GM12865 (cell line): ENCODE results near the gene DOHH.
"Not testable (repeated sequence)": the region's sequence is repeated elsewhere in the genome, so short reads cannot be mapped to it uniquely, and the experiment has no call there.

Source experiments
- DNase-seq: peaks from one replicate; pipeline ENCODE4 v3.0.0; 2010; ENCODE audit warnings: low read depth
- H3K4me3 ChIP-seq: 2 replicates; pipeline ENCODE4 v1.5.1; 2011; ENCODE audit warnings: mild to moderate bottlenecking, low read depth, low read length, control low read depth
- CTCF ChIP-seq: IDR thresholded peaks from 2 replicates; pipeline ENCODE4 v1.5.1; 2011; ENCODE audit warnings: low read length, control low read depth, low read depth, inconsistent platforms; ENCODE audit not compliant: insufficient read depth; ENCODE audit errors: missing control alignments

Gene DOHH

GRCh38 chr19:3450796-3451411, 49.6 kb downstream of the DOHH start:
- peak; percentile 62 for DNase-seq
- no peak overlapping the region for H3K4me3 ChIP-seq
- no peak for TF ChIP-seq CTCF

GRCh38 chr19:3448616-3449334, 51.7 kb downstream of the DOHH start:
- TF ChIP-seq CTCF: no peak
- H3K4me3 ChIP-seq: no peak overlapping the region
- no peak for DNase-seq

- DNase-seq, H3K4me3 ChIP-seq: not testable (repeated sequence)
Measured at GRCh38 chr19:3446657-3447056, 53.8 kb downstream of the DOHH start.

- H3K4me3 ChIP-seq: no peak overlapping the region
- TF ChIP-seq CTCF: no peak
- no peak for DNase-seq
Measured at GRCh38 chr19:3444695-3445234, 55.7 kb downstream of the DOHH start.

GRCh38 chr19:3443840-3444694, 56.4 kb downstream of the DOHH start:
- no peak overlapping the region for H3K4me3 ChIP-seq
- DNase-seq: no peak
- no peak for TF ChIP-seq CTCF

- no peak overlapping the region for H3K4me3 ChIP-seq
- no peak for DNase-seq
- no peak for TF ChIP-seq CTCF
Measured at GRCh38 chr19:3442487-3443071, 57.9 kb downstream of the DOHH start.

- no peak overlapping the region for H3K4me3 ChIP-seq
- no peak for DNase-seq
- TF ChIP-seq CTCF: no peak
Measured at GRCh38 chr19:3441986-3442329, 58.5 kb downstream of the DOHH start.
